Measurements from ENCODE around the gene LCORL. TPM values are rescaled to one million over a fixed set of nuclear protein-coding genes. Genes with fewer than 3 reads are reported as not detected.

The LCORL gene
- total and polyA plus RNA-seq, 2 of the 4 experiments (the other 2 are of a cell fraction), result 2.1 to 5.0 TPM

DNA sequence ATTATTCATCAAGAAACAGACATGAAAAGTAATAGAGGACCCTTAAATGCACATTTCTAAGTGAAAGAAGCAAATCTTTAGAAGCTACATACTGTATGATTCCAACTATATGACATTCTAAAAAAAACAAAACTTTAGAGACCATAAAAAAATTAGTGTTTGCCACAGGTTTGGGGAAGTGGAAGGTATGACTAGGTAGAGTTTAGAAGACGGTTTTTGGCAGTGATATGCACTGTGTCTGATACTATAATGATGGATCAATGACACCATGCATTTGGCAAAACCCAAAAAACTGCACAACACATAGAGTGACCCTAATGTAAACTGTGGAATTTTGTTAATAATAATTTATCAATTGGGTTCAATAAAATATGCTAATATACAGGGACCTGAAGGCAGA is 54.5 kb downstream of the LCORL start:
- Histone ChIP-seq H3K4me1 (ENCODE audit: control insufficient read depth, insufficient read depth, low read length) (no peaks in the 10 kb centered on the region), H2BK120ac (ENCODE audit: low read depth, low read length) (no peak overlapping the region), H3K23ac (ENCODE audit: low read depth, low read length) (no peak overlapping the region), H2BK15ac (ENCODE audit: low read depth, low read length) (no peak overlapping the region), H3K4ac (ENCODE audit: low read depth, low read length) (no peak overlapping the region), H3K27me3 (ENCODE audit: control insufficient read depth, insufficient read depth, low read length) (no peaks in the 10 kb centered on the region), H2AK9ac (replicated peaks; ENCODE audit: low read depth, low read length, poor library complexity) (no peak overlapping the region), H4K91ac (ENCODE audit: insufficient read depth, low read depth, low read length) (no peak overlapping the region), H3K56ac (ENCODE audit: extremely low read depth, insufficient read depth, low read length) (no peak overlapping the region), H3K36me3 (ENCODE audit: control insufficient read depth, insufficient read depth, low read length) (no peaks in the 10 kb centered on the region), H4K8ac (ENCODE audit: low read depth in 2 of 2, low read length in 2 of 2) (no peak overlapping the region), H3K9me3 (ENCODE audit: control insufficient read depth, insufficient read depth, low read length) (no peaks in the 10 kb centered on the region), H3K14ac (replicated peaks; ENCODE audit: low read depth, low read length) (no peak overlapping the region), H3K4me2 (ENCODE audit: low read depth, low read length) (no peak overlapping the region), H4K20me1 (ENCODE audit: insufficient read depth, low read length) (no peaks in the 10 kb centered on the region), H3K9ac (ENCODE audit: low read depth, low read length) (no peak overlapping the region), H4K5ac (ENCODE audit: low read depth, low read length) (no peak overlapping the region), H3K79me1 (ENCODE audit: low read depth in 1 of 2, low read length in 2 of 2) (peaks cover 9 to 12% of the 10 kb centered on the region in 2 experiments), H3K27ac (ENCODE audit: insufficient read depth, low read length) (no peak overlapping the region), H2BK20ac (ENCODE audit: low read depth, low read length) (no peak overlapping the region), H2BK5ac (ENCODE audit: low read depth, low read length, poor library complexity, severe bottlenecking) (no peak overlapping the region), H2AK5ac (ENCODE audit: low read depth, low read length) (no peak overlapping the region), H3K9me1 (ENCODE audit: insufficient read depth, low read length) (no peaks in the 10 kb centered on the region), H2AFZ (replicated peaks; ENCODE audit: low read length, poor library complexity) (no peak overlapping the region), H3K18ac (ENCODE audit: low read depth, low read length) (no peak overlapping the region), H3K4me3 (ENCODE audit: insufficient read depth, low read depth, low read length) (no peak overlapping the region)
- dilution Hi-C loops (cut with HindIII; ENCODE audit: low sequenced_read_pairs, unreplicated experiment), result no loop called here
- intact Hi-C loops (cut with micrococcal nuclease), result no loop called here
- no CpG with 5 or more reads among the region's 1 CpG for WGBS, 2 experiments (ENCODE audit: extremely low coverage in 2 of 2, insufficient read length in 1 of 2)
- ATAC-seq (ENCODE audit: low read depth) (no peak), DNase-seq (no peak)
- TF ChIP-seq MXI1 (IDR thresholded peaks at IDR 0.05; ENCODE audit: borderline replicate concordance, low read depth, low read length), result no peak
- TF ChIP-seq CEBPB (IDR thresholded peaks at IDR 0.05; ENCODE audit: low read depth, low read length), result no peak
- TF ChIP-seq CHD1 (IDR thresholded peaks at IDR 0.05; ENCODE audit: low read depth, low read length), result no peak
- TF ChIP-seq, protein P1, sequence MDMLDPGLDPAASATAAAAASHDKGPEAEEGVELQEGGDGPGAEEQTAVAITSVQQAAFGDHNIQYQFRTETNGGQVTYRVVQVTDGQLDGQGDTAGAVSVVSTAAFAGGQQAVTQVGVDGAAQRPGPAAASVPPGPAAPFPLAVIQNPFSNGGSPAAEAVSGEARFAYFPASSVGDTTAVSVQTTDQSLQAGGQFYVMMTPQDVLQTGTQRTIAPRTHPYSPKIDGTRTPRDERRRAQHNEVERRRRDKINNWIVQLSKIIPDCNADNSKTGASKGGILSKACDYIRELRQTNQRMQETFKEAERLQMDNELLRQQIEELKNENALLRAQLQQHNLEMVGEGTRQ (IDR thresholded peaks at IDR 0.05; ENCODE audit: low read depth, low read length), result no peak
- no peak for TF ChIP-seq RAD21 (IDR thresholded peaks at IDR 0.05; ENCODE audit: low read length)
- TF ChIP-seq SMC3 (IDR thresholded peaks at IDR 0.05; ENCODE audit: low read depth, low read length), result no peak
- in situ Hi-C loops (cut with MboI; ENCODE audit: low sequenced_read_pairs), result no loop called here
- no TSS peak for BruUV-seq (replicated peaks)
- ChIA-PET POLR2A (ENCODE audit: unreplicated experiment) (no interaction called here), CTCF (no interaction called here)
